Panc1 (cell line): Measurements from ENCODE around the gene ARHGAP31. TPM values are rescaled to one million over a fixed set of nuclear protein-coding genes. Genes with fewer than 3 reads are reported as not detected.

Experiments
- ATAC-seq: fragments of 200-7000 bp; cut with Tn5 transposase; 2 replicates; pipeline ENCODE4 v1.9.1; 2020; ENCODE audit warnings: mild to moderate bottlenecking, moderate library complexity
- BruUV-seq: library from RNA; stranded (reverse); fragments of 400-500 nt; replicated peaks from 2 replicates; lab custom pipeline; 2021; lab: Mats Ljungman, UMichigan
- CTCF ChIA-PET: fragments of 300-600 bp; sonication (Branson Sonifier 250); formaldehyde crosslinking; loops from one replicate; lab custom pipeline; 2022; ENCODE audit warnings: antibody characterized with exemption; lab: Charles Lee
- POLR2A ChIA-PET: fragments of 300-600 bp; sonication (Branson Sonifier 250); formaldehyde crosslinking; loops from one replicate; lab custom pipeline; 2022; ENCODE audit warnings: antibody characterized with exemption; lab: Charles Lee
- DNase-seq: peaks from one replicate; pipeline ENCODE4 v3.0.0-alpha.2; 2010; ENCODE audit warnings: low read depth, low spot score
- H3K27ac ChIP-seq: 2 replicates; pipeline ENCODE4 v1.5.1; 2011; ENCODE audit warnings: mild to moderate bottlenecking, low read length, inconsistent platforms
- H3K27me3 ChIP-seq: fragments of 200-500 bp; sonication (Bioruptor generic); 2 replicates; pipeline ENCODE4 v1.6.0; 2014; ENCODE audit warnings: low read length, inconsistent platforms; ENCODE audit not compliant: control insufficient read depth, insufficient read depth
- H3K36me3 ChIP-seq: fragments of 200-500 bp; sonication (Bioruptor generic); 2 replicates; pipeline ENCODE4 v1.5.1; 2014; ENCODE audit warnings: inconsistent platforms, mild to moderate bottlenecking, low read length, moderate library complexity; ENCODE audit not compliant: control insufficient read depth, insufficient read depth
- H3K4me1 ChIP-seq: 2 replicates; pipeline ENCODE4 v1.5.1; 2011; ENCODE audit warnings: inconsistent platforms, mild to moderate bottlenecking, low read length, moderate library complexity; ENCODE audit not compliant: control insufficient read depth, insufficient read depth
- H3K4me3 ChIP-seq, 2 experiments: 2 replicates each; pipeline ENCODE4 v1.5.1; 2011 to 2012; ENCODE audit warnings: low read depth in 2 of 2, low read length in 2 of 2, mild to moderate bottlenecking in 2 of 2, inconsistent platforms in 1 of 2, moderate library complexity in 1 of 2
- H3K9me3 ChIP-seq: fragments of 200-500 bp; sonication (Bioruptor generic); 2 replicates; pipeline ENCODE4 v1.5.1; 2014; ENCODE audit warnings: low read depth, mild to moderate bottlenecking, inconsistent platforms, low read length, moderate library complexity; ENCODE audit not compliant: control insufficient read depth, insufficient read depth
- CTCF ChIP-seq: fragments of 450-650 bp; IDR thresholded peaks from 2 replicates; pipeline ENCODE4 v1.5.1; 2017; ENCODE audit warnings: mild to moderate bottlenecking
- POLR2AphosphoS5 ChIP-seq: IDR thresholded peaks from 2 replicates; pipeline ENCODE4 v1.6.1; 2012; ENCODE audit warnings: mild to moderate bottlenecking, low read depth, low read length, moderate library complexity
- SIN3A ChIP-seq: IDR thresholded peaks from 2 replicates; pipeline ENCODE4 v1.6.1; 2012; ENCODE audit warnings: low read depth, mild to moderate bottlenecking, low read length, moderate library complexity, borderline replicate concordance; ENCODE audit not compliant: insufficient read depth
- TCF7L2 ChIP-seq: IDR thresholded peaks from 2 replicates; pipeline ENCODE4 v1.6.1; 2011; ENCODE audit warnings: mild to moderate bottlenecking, low read depth, low read length, inconsistent platforms
- in situ Hi-C: cut with HindIII; loops from 2 replicates; pipeline ENCODE4 v1.10.0; 2016; ENCODE audit warnings: low sequenced_read_pairs, low pct_unique_long_range_greater_than_20kb
- intact Hi-C: fragments of 100-400 bp; cut with micrococcal nuclease; formaldehyde crosslinking; loops from one replicate; pipeline ENCODE4 v1.10.0; 2022; ENCODE audit not compliant: unreplicated experiment
- total RNA-seq: library from RNA; stranded (reverse); gene quantifications from one replicate; pipeline ENCODE4 v1.2.1, GENCODE V29; 2021; ENCODE audit not compliant: unreplicated experiment
- TF ChIP-seq, protein P1 (sequence below), 2 experiments: IDR thresholded peaks; 2 replicates each; pipeline ENCODE4 v1.6.1; 2011 to 2012; ENCODE audit warnings: low read depth in 2 of 2, control low read depth in 1 of 2, low read length in 1 of 2, mild to moderate bottlenecking in 1 of 2, moderate library complexity in 1 of 2; ENCODE audit not compliant: insufficient read depth in 1 of 2

ARHGAP31 gene
- total RNA-seq, 1 experiment from 2014 or later: 7.6 TPM

- TF ChIP-seq POLR2AphosphoS5 (no peak), TCF7L2 (no peak), CTCF (no peak), SIN3A (no peak)
- TF ChIP-seq, protein P1, sequence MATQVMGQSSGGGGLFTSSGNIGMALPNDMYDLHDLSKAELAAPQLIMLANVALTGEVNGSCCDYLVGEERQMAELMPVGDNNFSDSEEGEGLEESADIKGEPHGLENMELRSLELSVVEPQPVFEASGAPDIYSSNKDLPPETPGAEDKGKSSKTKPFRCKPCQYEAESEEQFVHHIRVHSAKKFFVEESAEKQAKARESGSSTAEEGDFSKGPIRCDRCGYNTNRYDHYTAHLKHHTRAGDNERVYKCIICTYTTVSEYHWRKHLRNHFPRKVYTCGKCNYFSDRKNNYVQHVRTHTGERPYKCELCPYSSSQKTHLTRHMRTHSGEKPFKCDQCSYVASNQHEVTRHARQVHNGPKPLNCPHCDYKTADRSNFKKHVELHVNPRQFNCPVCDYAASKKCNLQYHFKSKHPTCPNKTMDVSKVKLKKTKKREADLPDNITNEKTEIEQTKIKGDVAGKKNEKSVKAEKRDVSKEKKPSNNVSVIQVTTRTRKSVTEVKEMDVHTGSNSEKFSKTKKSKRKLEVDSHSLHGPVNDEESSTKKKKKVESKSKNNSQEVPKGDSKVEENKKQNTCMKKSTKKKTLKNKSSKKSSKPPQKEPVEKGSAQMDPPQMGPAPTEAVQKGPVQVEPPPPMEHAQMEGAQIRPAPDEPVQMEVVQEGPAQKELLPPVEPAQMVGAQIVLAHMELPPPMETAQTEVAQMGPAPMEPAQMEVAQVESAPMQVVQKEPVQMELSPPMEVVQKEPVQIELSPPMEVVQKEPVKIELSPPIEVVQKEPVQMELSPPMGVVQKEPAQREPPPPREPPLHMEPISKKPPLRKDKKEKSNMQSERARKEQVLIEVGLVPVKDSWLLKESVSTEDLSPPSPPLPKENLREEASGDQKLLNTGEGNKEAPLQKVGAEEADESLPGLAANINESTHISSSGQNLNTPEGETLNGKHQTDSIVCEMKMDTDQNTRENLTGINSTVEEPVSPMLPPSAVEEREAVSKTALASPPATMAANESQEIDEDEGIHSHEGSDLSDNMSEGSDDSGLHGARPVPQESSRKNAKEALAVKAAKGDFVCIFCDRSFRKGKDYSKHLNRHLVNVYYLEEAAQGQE (IDR thresholded peaks at IDR 0.05; ENCODE audit: insufficient read depth in 1 of 2, low read depth in 2 of 2, low read length in 1 of 2): no peak
- Histone ChIP-seq H3K9me3 (no peaks in the 10 kb centered on the region), H3K36me3 (peaks cover 40% of the 10 kb centered on the region), H3K27ac (no peak overlapping the region), H3K27me3 (no peaks in the 10 kb centered on the region), H3K4me1 (no peaks in the 10 kb centered on the region), H3K4me3 (no peak overlapping the region)
- intact Hi-C loops (no loop called here), in situ Hi-C loops (no loop called here)
- ATAC-seq (no peak), DNase-seq (no peak)
- ChIA-PET POLR2A (interaction anchor here (0.6 kb wide), 2 partner anchors 9 to 55 kb away, joined by 4 to 6 read pairs; no protein-coding TSS in a partner anchor), CTCF (no interaction called here)
- BruUV-seq: no TSS peak
Observed at GRCh38 chr3:119453822-119454221, 159.6 kb downstream of the ARHGAP31 start.

DNA sequence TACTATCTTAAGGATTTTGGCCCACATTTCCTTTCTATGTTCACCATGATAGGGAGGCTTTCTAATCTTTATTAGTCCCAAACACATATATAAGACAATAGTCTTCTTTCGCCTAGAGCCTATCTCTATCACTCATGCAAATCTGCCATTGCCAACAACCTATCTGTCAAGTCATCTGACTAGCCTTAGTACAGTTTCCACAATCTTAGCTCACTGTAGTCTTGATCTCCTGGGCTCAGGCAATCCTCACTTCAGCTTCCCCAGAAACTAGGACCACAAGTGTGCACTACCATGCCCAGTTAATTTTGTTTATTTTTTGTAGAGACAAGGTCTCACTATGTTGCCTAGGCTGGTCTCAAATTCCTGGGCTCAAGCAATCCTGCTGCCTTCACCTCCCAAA, 162.3 kb downstream of the ARHGAP31 start:
- Histone ChIP-seq H3K27me3 (no peaks in the 10 kb centered on the region), H3K4me1 (no peaks in the 10 kb centered on the region; the same call in 1 of the 2 replicates), H3K27ac (no peak overlapping the region), H3K4me3 (no peak overlapping the region), H3K36me3 (peaks cover 44% of the 10 kb centered on the region), H3K9me3 (no peaks in the 10 kb centered on the region)
- no peak for TF ChIP-seq CTCF
- TF ChIP-seq TCF7L2: no peak
- TF ChIP-seq SIN3A: no peak
- TF ChIP-seq, protein P1 (IDR thresholded peaks at IDR 0.05; ENCODE audit: insufficient read depth in 1 of 2, low read depth in 2 of 2, low read length in 1 of 2): no peak
- no peak for TF ChIP-seq POLR2AphosphoS5
- ATAC-seq (no peak), DNase-seq (no peak)
- intact Hi-C loops (no loop called here), in situ Hi-C loops (no loop called here)
- ChIA-PET CTCF (no interaction called here), POLR2A (interaction anchor here (0.7 kb wide), 1 partner anchor 18 kb away, joined by 3 read pairs; no protein-coding TSS in a partner anchor)
- no TSS peak for BruUV-seq
